Neural cell (in vitro differentiated cells): Measurements from ENCODE around the gene ALDH1L1.

Experiments used
- CTCF ChIP-seq: fragments of 450-650 bp; IDR thresholded peaks from 2 replicates; pipeline ENCODE4 v1.5.1; 2014; ENCODE audit warnings: antibody characterized with exemption, mild to moderate bottlenecking, moderate library complexity; ENCODE audit not compliant: poor library complexity, severe bottlenecking
- EP300 ChIP-seq: fragments of 450-650 bp; conservative IDR thresholded peaks from 2 replicates; pipeline ENCODE4 v1.6.1; 2014; ENCODE audit warnings: antibody characterized with exemption, mild to moderate bottlenecking, moderate library complexity; ENCODE audit not compliant: poor library complexity, severe bottlenecking
- EZH2 ChIP-seq: fragments of 200-600, 300-800 bp; shearing (Covaris generic), sonication (generic); IDR thresholded peaks from 2 replicates; pipeline ENCODE4 v1.6.1; 2014; ENCODE audit warnings: antibody characterized with exemption, low read length, borderline replicate concordance, mild to moderate bottlenecking; ENCODE audit not compliant: insufficient read depth, poor library complexity, severe bottlenecking
- MXI1 ChIP-seq: fragments of 450-650 bp; conservative IDR thresholded peaks from 2 replicates; pipeline ENCODE4 v1.6.1; 2014; ENCODE audit warnings: antibody characterized with exemption, mild to moderate bottlenecking; ENCODE audit not compliant: poor library complexity, severe bottlenecking
- POLR2AphosphoS5 ChIP-seq: IDR thresholded peaks from 2 replicates; pipeline ENCODE4 v1.6.1; 2012
- RAD21 ChIP-seq: fragments of 450-650 bp; conservative IDR thresholded peaks from 2 replicates; pipeline ENCODE4 v1.6.1; 2014; ENCODE audit warnings: antibody characterized with exemption, mild to moderate bottlenecking, moderate library complexity
- SMC3 ChIP-seq: fragments of 450-650 bp; conservative IDR thresholded peaks from 2 replicates; pipeline ENCODE4 v1.6.1; 2014; ENCODE audit warnings: antibody characterized with exemption, mild to moderate bottlenecking, moderate library complexity; ENCODE audit not compliant: poor library complexity

- TF ChIP-seq EP300 (no peak), CTCF (no peak), SMC3 (no peak), RAD21 (no peak), MXI1 (no peak), EZH2 (no peak), POLR2AphosphoS5 (no peak)
Observed at GRCh38 chr3:126202680-126203079, 22.3 kb upstream of the ALDH1L1 start.
